ENCODE results near the gene PUSL1. TPM values are rescaled to one million over a fixed set of nuclear protein-coding genes. Genes with fewer than 3 reads are reported as not detected.

The PUSL1 gene
- total RNA-seq, 6 experiments from 2014 or later, result 5.6 to 21.6 (median 8.4) TPM

- H3K4me3 ChIP-seq, result no peak overlapping the region
- intact Hi-C loops (cut with DNase I), result loop anchor here (5.0 to 10.0 kb wide), 2 partner anchors 48 to 170 kb away; partner anchors contain the start of gene C1QTNF12 (in 1 of the 2)
- no peaks in the 10 kb centered on the region for H3K9me3 ChIP-seq
- H3K27me3 ChIP-seq, result no peaks in the 10 kb centered on the region
- WGBS (ENCODE audit: insufficient coverage, low coverage, low lambda C conversion rate, missing lambda C conversion rate), result 100% methylated on average over 1 of the region's 9 CpGs
- no peak for ATAC-seq
- no peaks in the 10 kb centered on the region for H3K36me3 ChIP-seq
- TF ChIP-seq, protein P1, sequence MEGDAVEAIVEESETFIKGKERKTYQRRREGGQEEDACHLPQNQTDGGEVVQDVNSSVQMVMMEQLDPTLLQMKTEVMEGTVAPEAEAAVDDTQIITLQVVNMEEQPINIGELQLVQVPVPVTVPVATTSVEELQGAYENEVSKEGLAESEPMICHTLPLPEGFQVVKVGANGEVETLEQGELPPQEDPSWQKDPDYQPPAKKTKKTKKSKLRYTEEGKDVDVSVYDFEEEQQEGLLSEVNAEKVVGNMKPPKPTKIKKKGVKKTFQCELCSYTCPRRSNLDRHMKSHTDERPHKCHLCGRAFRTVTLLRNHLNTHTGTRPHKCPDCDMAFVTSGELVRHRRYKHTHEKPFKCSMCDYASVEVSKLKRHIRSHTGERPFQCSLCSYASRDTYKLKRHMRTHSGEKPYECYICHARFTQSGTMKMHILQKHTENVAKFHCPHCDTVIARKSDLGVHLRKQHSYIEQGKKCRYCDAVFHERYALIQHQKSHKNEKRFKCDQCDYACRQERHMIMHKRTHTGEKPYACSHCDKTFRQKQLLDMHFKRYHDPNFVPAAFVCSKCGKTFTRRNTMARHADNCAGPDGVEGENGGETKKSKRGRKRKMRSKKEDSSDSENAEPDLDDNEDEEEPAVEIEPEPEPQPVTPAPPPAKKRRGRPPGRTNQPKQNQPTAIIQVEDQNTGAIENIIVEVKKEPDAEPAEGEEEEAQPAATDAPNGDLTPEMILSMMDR (IDR thresholded peaks at IDR 0.05), result no peak
- TF ChIP-seq POLR2A (IDR thresholded peaks at IDR 0.05), result no peak
- no peak overlapping the region for H3K27ac ChIP-seq
- no peaks in the 10 kb centered on the region for H3K4me1 ChIP-seq
- DNase-seq, result no peak
Measured at GRCh38 chr1:1292442-1292779, 16.0 kb upstream of the PUSL1 start.

DNA sequence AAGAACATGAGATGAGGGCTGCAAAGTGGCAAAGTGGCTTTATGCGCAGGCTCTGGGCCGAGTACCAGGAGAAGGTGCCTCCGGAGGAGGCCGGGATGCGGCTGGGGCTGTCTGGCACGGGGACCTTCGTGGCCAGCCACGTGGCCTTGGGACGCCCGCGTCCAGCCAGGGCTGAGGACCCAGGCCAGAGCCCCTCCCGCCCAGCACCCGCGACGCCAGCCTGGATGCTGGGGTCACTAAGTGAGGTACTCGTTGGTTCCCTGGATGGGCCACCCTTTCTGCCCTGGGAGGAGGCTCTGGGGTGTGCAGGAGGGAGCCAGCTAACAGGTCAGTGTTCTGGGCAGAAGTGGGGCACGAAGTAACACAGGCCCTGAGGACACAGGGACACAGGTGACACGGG is 15.5 kb upstream of the PUSL1 start:
- no peak for DNase-seq
- ATAC-seq, result no peak
- H3K9me3 ChIP-seq, result no peaks in the 10 kb centered on the region
- H3K4me3 ChIP-seq, result no peak overlapping the region
- intact Hi-C loops (cut with DNase I), result loop anchor here (5.0 to 10.0 kb wide), 2 partner anchors 48 to 171 kb away; partner anchors contain the start of gene C1QTNF12 (in 1 of the 2)
- no peak for TF ChIP-seq POLR2A (IDR thresholded peaks at IDR 0.05)
- no peaks in the 10 kb centered on the region for H3K27me3 ChIP-seq
- H3K36me3 ChIP-seq, result no peaks in the 10 kb centered on the region
- WGBS (ENCODE audit: insufficient coverage, low coverage, low lambda C conversion rate, missing lambda C conversion rate), result 40% methylated on average over 1 of the region's 18 CpGs
- H3K27ac ChIP-seq, result no peak overlapping the region
- no peaks in the 10 kb centered on the region for H3K4me1 ChIP-seq

DNA sequence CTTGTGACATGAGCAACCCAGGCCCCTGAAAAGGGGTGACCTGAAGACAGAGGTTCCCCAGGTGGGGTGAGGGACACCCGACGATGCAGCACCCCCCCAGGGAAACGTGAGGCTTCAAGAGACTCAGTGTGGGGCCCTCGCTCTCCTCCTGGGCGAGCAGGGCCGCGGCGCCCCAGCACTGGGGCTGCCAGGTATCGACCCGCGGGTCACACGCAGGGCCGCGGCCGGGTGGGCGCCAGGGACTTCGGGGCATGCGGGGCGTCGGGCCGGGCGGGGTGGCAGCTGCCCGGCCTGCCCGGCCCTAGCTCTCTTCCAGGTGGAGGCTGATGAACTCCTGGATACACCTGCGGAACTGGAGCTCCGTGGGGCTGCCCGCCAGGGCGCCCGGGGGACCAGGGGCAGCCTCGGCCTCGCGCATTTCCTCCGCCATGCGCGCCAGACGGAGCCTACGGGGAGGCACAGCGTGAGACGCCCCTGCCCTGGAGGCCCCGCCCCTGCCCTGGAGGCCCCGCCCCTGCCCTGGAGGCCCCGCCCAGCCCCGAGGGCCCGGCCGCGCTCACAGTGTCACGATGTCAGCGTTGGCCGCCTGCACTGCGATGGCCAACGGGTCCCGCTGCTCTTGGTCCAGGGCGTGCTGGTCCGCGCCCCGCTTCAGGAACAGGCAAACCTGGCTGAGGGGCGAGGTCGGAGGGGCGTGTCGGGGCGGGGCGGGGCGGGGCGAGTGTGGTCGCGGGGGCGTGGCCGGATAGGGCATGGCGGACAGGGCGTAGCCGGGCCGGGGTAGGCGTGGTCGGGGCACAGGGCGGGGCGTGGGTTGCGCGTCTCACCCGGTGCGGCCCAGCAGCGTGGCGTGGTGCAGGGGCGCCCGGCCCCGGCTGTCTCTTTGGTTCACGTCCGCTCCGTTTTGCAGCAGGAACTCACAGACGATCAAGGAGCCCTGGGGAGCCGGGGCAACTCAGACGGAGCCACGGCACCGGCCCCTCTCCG is 14.8 kb upstream of the PUSL1 start:
- DNase-seq, result no peak
- intact Hi-C loops (cut with DNase I), result loop anchor here (5.0 to 10.0 kb wide), 2 partner anchors 49 to 171 kb away; partner anchors contain the start of gene C1QTNF12 (in 1 of the 2)
- Histone ChIP-seq H3K9me3 (no peaks in the 10 kb centered on the region), H3K27me3 (no peaks in the 10 kb centered on the region), H3K4me1 (no peaks in the 10 kb centered on the region), H3K4me3 (no peak overlapping the region), H3K36me3 (no peaks in the 10 kb centered on the region), H3K27ac (no peak overlapping the region)
- TF ChIP-seq, protein P1 (IDR thresholded peaks at IDR 0.05), result no peak
- TF ChIP-seq POLR2A (IDR thresholded peaks at IDR 0.05), result no peak
- no peak for ATAC-seq
- WGBS (ENCODE audit: insufficient coverage, low coverage, low lambda C conversion rate, missing lambda C conversion rate), result no CpG with 5 or more reads among the region's 94 CpGs

GRCh38 chr1:1294250-1294890 is 14.0 kb upstream of the PUSL1 start:
- no peak overlapping the region for H3K27ac ChIP-seq
- no peak for DNase-seq
- H3K36me3 ChIP-seq, result no peaks in the 10 kb centered on the region
- 95% methylated on average over 31 of the region's 58 CpGs for WGBS (ENCODE audit: insufficient coverage, low coverage, low lambda C conversion rate, missing lambda C conversion rate)
- H3K4me1 ChIP-seq, result no peaks in the 10 kb centered on the region
- no peaks in the 10 kb centered on the region for H3K27me3 ChIP-seq
- intact Hi-C loops (cut with DNase I), result loop anchor here (5.0 to 10.0 kb wide), 2 partner anchors 50 to 172 kb away; partner anchors contain the start of gene C1QTNF12 (in 1 of the 2)
- no peak for TF ChIP-seq POLR2A (IDR thresholded peaks at IDR 0.05)
- TF ChIP-seq, protein P1 (IDR thresholded peaks at IDR 0.05), result no peak
- no peak overlapping the region for H3K4me3 ChIP-seq
- no peaks in the 10 kb centered on the region for H3K9me3 ChIP-seq
- ATAC-seq, result no peak

Data from right lobe of liver (tissue), 6 donors.